GM12891 (cell line): ENCODE measurements around the gene NDUFV2.

Experiments used
- PAX5 ChIP-seq: IDR thresholded peaks from 2 replicates; pipeline ENCODE4 v1.6.1; 2011; ENCODE audit warnings: low read length, moderate library complexity, mild to moderate bottlenecking; ENCODE audit not compliant: insufficient read depth, severe bottlenecking
- POLR2A ChIP-seq: IDR thresholded peaks from 2 replicates; pipeline ENCODE4 v1.6.1; 2011; ENCODE audit warnings: low read depth, low read length, control low read depth
- POLR2AphosphoS5 ChIP-seq: IDR thresholded peaks from 2 replicates; pipeline ENCODE4 v1.6.1; 2011; ENCODE audit warnings: low read depth, low read length, control low read depth
- POU2F2 ChIP-seq: IDR thresholded peaks from 2 replicates; pipeline ENCODE4 v1.6.1; 2011; ENCODE audit warnings: low read depth, mild to moderate bottlenecking, control low read depth, low read length, moderate library complexity
- TAF1 ChIP-seq: IDR thresholded peaks from 2 replicates; pipeline ENCODE4 v1.6.1; 2011; ENCODE audit warnings: low read depth, low read length, control low read depth

DNA sequence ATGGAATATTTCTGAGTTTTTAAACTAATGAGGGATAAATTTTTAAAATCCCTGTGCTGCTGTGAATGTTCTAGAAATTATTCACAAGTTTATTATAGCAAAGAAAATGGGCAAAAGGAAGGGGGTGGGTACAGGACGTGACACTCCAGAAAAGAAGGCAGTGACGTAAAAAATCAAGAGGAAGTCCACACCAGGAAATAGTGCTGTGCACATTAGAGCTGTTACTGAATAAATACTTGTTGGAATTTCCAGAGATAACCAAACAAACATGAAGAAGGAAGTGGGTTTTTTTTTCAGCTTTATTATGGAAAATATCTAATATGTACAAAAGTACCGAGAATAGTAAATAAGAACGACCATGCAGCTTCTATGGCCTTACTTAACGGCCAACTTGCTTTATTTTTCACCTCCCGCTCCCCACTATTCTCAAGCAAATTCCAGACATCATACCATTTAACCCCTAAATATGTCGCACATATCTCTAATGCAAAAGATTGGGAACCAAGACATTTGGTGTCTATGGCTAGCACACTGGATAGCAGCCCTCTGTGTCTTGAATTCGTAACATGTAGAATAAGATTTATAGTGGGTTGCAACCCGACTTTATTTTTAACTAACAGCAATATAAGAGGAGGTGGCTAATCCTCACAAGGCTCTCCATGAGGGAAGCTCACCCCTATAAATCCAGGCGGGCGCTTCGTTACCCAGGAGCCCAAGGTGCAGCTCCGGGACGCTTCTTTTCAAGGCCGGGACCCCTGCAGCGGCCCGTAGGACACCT, 580 bp upstream of the NDUFV2 start:
- TF ChIP-seq TAF1 (no peak), POLR2A (no peak), POLR2AphosphoS5 (no peak), PAX5 (no peak), POU2F2 (no peak)
